ENCODE results near the gene NT5C2.

NT5C2 gene

GRCh38 chr10:103204353-103205255 is 11.5 kb upstream of the NT5C2 start:
- H3K27ac ChIP-seq: no peak overlapping the region
- TF ChIP-seq CTCF (IDR thresholded peaks at IDR 0.05): no peak
- TF ChIP-seq ZFX (IDR thresholded peaks at IDR 0.05; ENCODE audit: borderline replicate concordance): no peak

DNA sequence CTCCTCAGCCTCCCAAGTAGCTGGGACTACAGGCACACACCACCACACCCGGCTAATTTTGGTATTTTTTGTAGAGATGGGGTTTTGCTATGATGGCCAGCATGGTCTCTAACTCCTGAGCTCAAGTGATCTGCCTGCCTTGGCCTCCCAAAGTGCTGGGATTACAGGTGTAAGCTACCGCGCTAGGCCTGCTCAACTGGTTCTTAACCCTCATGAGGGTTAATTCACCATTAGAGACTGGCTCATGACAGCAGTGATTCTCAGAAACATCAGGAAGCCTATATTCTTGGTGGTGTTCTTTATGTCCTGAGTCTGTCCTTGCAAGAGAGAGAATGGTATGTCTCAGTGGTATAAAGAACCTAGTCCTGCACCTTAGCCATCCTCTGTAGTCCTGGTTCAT is 10.4 kb upstream of the NT5C2 start:
- H3K27ac ChIP-seq: no peak overlapping the region
- TF ChIP-seq ZFX (IDR thresholded peaks at IDR 0.05; ENCODE audit: borderline replicate concordance) (no peak), CTCF (IDR thresholded peaks at IDR 0.05) (no peak)

- peak overlapping the region; percentile 47 for H3K27ac ChIP-seq
- TF ChIP-seq ZFX (IDR thresholded peaks at IDR 0.05; ENCODE audit: borderline replicate concordance) (no peak), CTCF (IDR thresholded peaks at IDR 0.05) (no peak)
Observed at GRCh38 chr10:103202319-103202718, 9.2 kb upstream of the NT5C2 start.

- no peak overlapping the region for H3K27ac ChIP-seq
- TF ChIP-seq CTCF (IDR thresholded peaks at IDR 0.05) (no peak), ZFX (IDR thresholded peaks at IDR 0.05; ENCODE audit: borderline replicate concordance) (no peak)
Observed at GRCh38 chr10:103199488-103199887, 6.4 kb upstream of the NT5C2 start.

DNA sequence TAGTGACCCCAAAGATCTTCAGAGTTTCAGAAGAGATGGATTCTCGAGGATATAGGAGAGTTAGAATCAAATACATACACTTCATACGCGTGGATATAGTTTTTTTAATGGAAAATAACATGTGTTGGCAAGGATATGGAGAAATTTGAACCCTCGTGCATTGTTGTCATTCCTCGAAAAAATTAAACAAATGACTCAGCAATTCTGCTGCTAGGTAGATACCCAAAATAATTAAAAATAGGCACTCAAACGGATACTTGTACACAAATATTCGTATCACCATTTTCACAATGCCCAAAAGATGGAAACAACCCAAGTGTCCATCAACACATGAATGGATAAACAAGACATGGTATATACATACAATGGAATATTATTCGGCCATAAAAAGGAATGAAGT is 5.6 kb upstream of the NT5C2 start:
- TF ChIP-seq ZFX (IDR thresholded peaks at IDR 0.05; ENCODE audit: borderline replicate concordance): no peak
- no peak overlapping the region for H3K27ac ChIP-seq

GRCh38 chr10:103197903-103198302 is 4.8 kb upstream of the NT5C2 start:
- H3K27ac ChIP-seq: no peak overlapping the region
- TF ChIP-seq CTCF (IDR thresholded peaks at IDR 0.05) (no peak), ZFX (IDR thresholded peaks at IDR 0.05; ENCODE audit: borderline replicate concordance) (no peak)

DNA sequence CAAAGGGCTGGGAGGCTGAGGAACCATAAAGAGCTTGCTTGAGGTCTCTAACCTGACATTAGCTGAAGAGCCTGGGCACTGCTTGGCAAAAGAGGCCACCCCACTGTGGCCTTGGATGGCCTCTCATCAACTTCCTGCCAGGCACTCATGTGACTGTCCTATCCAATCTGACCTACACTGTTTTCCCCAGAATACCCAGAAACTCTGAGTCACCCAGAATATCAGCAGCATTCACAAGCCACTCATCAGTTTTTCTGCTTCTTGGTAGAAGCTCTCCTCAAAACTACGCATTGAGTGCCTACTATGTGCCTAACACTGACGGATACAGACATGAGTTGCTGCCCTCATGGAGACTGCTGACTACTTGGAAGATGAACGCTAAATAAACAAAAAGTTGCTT is 4.1 kb upstream of the NT5C2 start:
- TF ChIP-seq CTCF (IDR thresholded peaks at IDR 0.05) (no peak), ZFX (IDR thresholded peaks at IDR 0.05; ENCODE audit: borderline replicate concordance) (no peak)
- no peak overlapping the region for H3K27ac ChIP-seq
